HepG2 (cell line): ENCODE results near the gene CAMK1G. TPM values are rescaled to one million over a fixed set of nuclear protein-coding genes. Genes with fewer than 3 reads are reported as not detected.

ENCODE experiments used
- ATAC-seq: fragments of 200-7000 bp; cut with Tn5 transposase; 3 replicates; pipeline ENCODE4 v1.9.1; 2020; ENCODE audit warnings: mild to moderate bottlenecking, moderate library complexity
- BruUV-seq: library from RNA; stranded (reverse); fragments of 400-500 nt; replicated peaks from 2 replicates; lab custom pipeline; 2021; lab: Mats Ljungman, UMichigan
- CTCF ChIA-PET: fragments of 300-600 bp; formaldehyde crosslinking; extraction: SDS; loops from one replicate; lab custom pipeline; 2021; ENCODE audit warnings: low total read pairs, inconsistent platforms, low intra/inter-chr PET ratio; lab: Yijun Ruan, JAX
- POLR2A ChIA-PET: fragments of 350-600 bp; sonication (Branson Sonifier 250); formaldehyde crosslinking; loops from one replicate; lab custom pipeline; 2020; ENCODE audit warnings: antibody characterized with exemption, inconsistent platforms; lab: Yijun Ruan, JAX
- DNase-seq: peaks from one replicate; pipeline ENCODE4 v3.0.0-alpha.2; 2015; ENCODE audit warnings: low spot score
- FAIRE-seq: peaks from 3 replicates; lab custom pipeline; 2011; peaks lifted over from hg19 to GRCh38; lab: Jason Lieb, UNC
- H2AFZ ChIP-seq: one replicate; pipeline ENCODE4 v1.6.1; 2011; ENCODE audit warnings: low read length, inconsistent platforms
- H3K27ac ChIP-seq: fragments of 300-600 bp; 3 replicates; pipeline ENCODE4 v1.8.0; 2011; ENCODE audit warnings: mixed run types, mild to moderate bottlenecking, mixed read lengths, low read length, inconsistent platforms; ENCODE audit not compliant: insufficient read depth; ENCODE audit errors: extremely low read length
- H3K27me3 ChIP-seq, 2 experiments: fragments of 200-600 bp in 1 of 2; 2 replicates in 1 of 2; 3 replicates in 1 of 2; pipeline versions ENCODE4 v1.6.0 to v1.8.0; 2011; ENCODE audit warnings: low read length in 2 of 2, mild to moderate bottlenecking in 2 of 2, moderate library complexity in 2 of 2, inconsistent platforms in 1 of 2; ENCODE audit not compliant: insufficient read depth in 2 of 2, control insufficient read depth in 1 of 2
- H3K36me3 ChIP-seq, 2 experiments: fragments of 200-600 bp in 1 of 2; replicated peaks in 1 of 2; 2 replicates in 1 of 2; 3 replicates in 1 of 2; pipeline versions ENCODE4 v1.5.1 to v1.8.0; 2011; ENCODE audit warnings: low read length in 2 of 2, inconsistent platforms in 1 of 2; ENCODE audit not compliant: insufficient read depth in 2 of 2, control insufficient read depth in 1 of 2
- H3K4me1 ChIP-seq: 2 replicates; pipeline ENCODE4 v1.5.1; 2012; ENCODE audit warnings: low read length, inconsistent platforms; ENCODE audit not compliant: insufficient read depth
- H3K4me2 ChIP-seq: 2 replicates; pipeline ENCODE4 v1.6.0; 2011; ENCODE audit warnings: low read depth, low read length, inconsistent platforms
- H3K4me3 ChIP-seq, 3 experiments: fragments of 200-600 bp in 1 of 3; sonication (generic), shearing (Covaris generic) in 1 of 3; replicated peaks in 1 of 3; 2 replicates each; pipeline ENCODE4 v1.5.1; 2011 to 2016; ENCODE audit warnings: low read length in 3 of 3, inconsistent platforms in 2 of 3, low read depth in 2 of 3, mild to moderate bottlenecking in 2 of 3, control low read depth in 1 of 3, mixed read lengths in 1 of 3; ENCODE audit not compliant: insufficient read depth in 1 of 3
- H3K79me2 ChIP-seq: one replicate; pipeline ENCODE4 v1.6.1; 2011; ENCODE audit warnings: low read length, inconsistent platforms; ENCODE audit not compliant: insufficient read depth
- H3K9ac ChIP-seq: 2 replicates; pipeline ENCODE4 v1.6.0; 2011; ENCODE audit warnings: mild to moderate bottlenecking, low read depth, low read length, inconsistent platforms; ENCODE audit not compliant: insufficient read depth
- H3K9me3 ChIP-seq: 2 replicates; pipeline ENCODE4 v1.5.1; 2012; ENCODE audit warnings: mild to moderate bottlenecking, low read length
- H4K20me1 ChIP-seq: 2 replicates; pipeline ENCODE4 v1.6.0; 2011; ENCODE audit warnings: inconsistent platforms, mild to moderate bottlenecking, low read length, moderate library complexity; ENCODE audit not compliant: insufficient read depth
- CCAR2 ChIP-seq: fragments of 200-400 bp; formaldehyde crosslinking; optimal IDR thresholded peaks from 2 replicates; pipeline ENCODE3; 2018; ENCODE audit warnings: low read depth, mild to moderate bottlenecking, low read length, moderate library complexity
- DNMT3B ChIP-seq: conservative IDR thresholded peaks from 2 replicates; pipeline ENCODE4 v1.6.1; 2016; ENCODE audit warnings: missing biosample characterization, control low read depth
- EP300 ChIP-seq, 3 experiments: sonication (generic) in 1 of 3; formaldehyde crosslinking in 1 of 3; IDR thresholded peaks; 2 replicates each; pipeline versions ENCODE4 v1.5.1 to v1.6.1; 2011 to 2020; ENCODE audit warnings: low read depth in 2 of 3, low read length in 2 of 3, borderline replicate concordance in 1 of 3, improper control_type of control experiment in 1 of 3, mild to moderate bottlenecking in 1 of 3, missing genetic modification reagents in 1 of 3, moderate library complexity in 1 of 3
- ETV5 ChIP-seq: IDR thresholded peaks from 2 replicates; pipeline ENCODE4 v1.6.1; 2018; ENCODE audit warnings: missing biosample characterization, missing genetic modification reagents, inconsistent platforms, borderline replicate concordance
- HBP1 ChIP-seq: IDR thresholded peaks from 2 replicates; pipeline ENCODE4 v1.6.1; 2016; ENCODE audit warnings: low read depth, control low read depth
- KLF11 ChIP-seq: IDR thresholded peaks from 2 replicates; pipeline ENCODE4 v1.6.1; 2016; ENCODE audit warnings: missing compliant biosample characterization
- KLF13 ChIP-seq: sonication (generic); formaldehyde crosslinking; IDR thresholded peaks from 2 replicates; pipeline ENCODE4 v1.4.0; 2020; ENCODE audit warnings: mild to moderate bottlenecking, missing genetic modification reagents
- PLRG1 ChIP-seq: fragments of 450-650 bp; conservative IDR thresholded peaks from 2 replicates; pipeline ENCODE4 v1.6.1; 2016
- PREB ChIP-seq: sonication (generic); formaldehyde crosslinking; IDR thresholded peaks from 2 replicates; pipeline ENCODE4 v1.4.0; 2020; ENCODE audit warnings: missing genetic modification reagents
- SIN3A ChIP-seq: IDR thresholded peaks from 2 replicates; pipeline ENCODE4 v1.6.1; 2011; ENCODE audit warnings: low read depth, mild to moderate bottlenecking, control low read depth, low read length, borderline replicate concordance
- SP2 ChIP-seq: sonication (generic); formaldehyde crosslinking; IDR thresholded peaks from 2 replicates; pipeline ENCODE4 v1.5.1; 2020; ENCODE audit warnings: mild to moderate bottlenecking, missing genetic modification reagents
- SP4 ChIP-seq: sonication (generic); formaldehyde crosslinking; IDR thresholded peaks from 2 replicates; pipeline ENCODE4 v1.8.1; 2023; ENCODE audit warnings: mild to moderate bottlenecking, missing genetic modification reagents
- YEATS4 ChIP-seq: sonication (generic); formaldehyde crosslinking; IDR thresholded peaks from 2 replicates; pipeline ENCODE4 v1.4.0; 2020; ENCODE audit warnings: missing genetic modification reagents, borderline replicate concordance
- ZNF101 ChIP-seq: sonication (generic); formaldehyde crosslinking; IDR thresholded peaks from 2 replicates; pipeline ENCODE4 v1.4.0; 2020; ENCODE audit warnings: mild to moderate bottlenecking, low read depth, missing genetic modification reagents, borderline replicate concordance
- ZNF354B ChIP-seq: sonication (generic); formaldehyde crosslinking; IDR thresholded peaks from 2 replicates; pipeline ENCODE4 v1.8.0; 2022; ENCODE audit warnings: mild to moderate bottlenecking, missing genetic modification reagents
- ZNF530 ChIP-seq: sonication (generic); formaldehyde crosslinking; IDR thresholded peaks from 2 replicates; pipeline ENCODE4 v1.5.0; 2020; ENCODE audit warnings: low read depth, mild to moderate bottlenecking, missing genetic modification reagents
- ZNF589 ChIP-seq: sonication (generic); formaldehyde crosslinking; conservative IDR thresholded peaks from 2 replicates; pipeline ENCODE4 v1.8.0; 2022; ENCODE audit warnings: mild to moderate bottlenecking, moderate library complexity, missing genetic modification reagents
- ZNF775 ChIP-seq: sonication (generic); formaldehyde crosslinking; IDR thresholded peaks from 2 replicates; pipeline ENCODE4 v1.4.0; 2020; ENCODE audit warnings: missing genetic modification reagents, mild to moderate bottlenecking, moderate library complexity, borderline replicate concordance
- WGBS: methylation state at CpG from one replicate; pipeline ENCODE4 v1.1.6; 2017; ENCODE audit warnings: low lambda C conversion rate; 5-methylcytosine and 5-hydroxymethylcytosine counted together
- in situ Hi-C: cut with HindIII; loops from 2 replicates; pipeline ENCODE4 v1.10.0; 2017; ENCODE audit warnings: low pct_unique_long_range_greater_than_20kb; ENCODE audit not compliant: extremely low pct_ligation_motif_present
- intact Hi-C: fragments of 100-400 bp; cut with micrococcal nuclease; formaldehyde crosslinking; loops from one replicate; pipeline ENCODE4 v1.10.0; 2022; ENCODE audit not compliant: unreplicated experiment
- polyA plus RNA-seq, 8 experiments: library from polyadenylated mRNA; depleted of rRNA in 3 of 8; stranded (reverse) in 7 of 8; unstranded in 1 of 8; fragments of >200 nt; fragmentation: Illumina TruSeq in 4 of 8; extraction: Trizol in 4 of 8; gene quantifications; 2 replicates each; pipeline versions ENCODE4 v1.2.1 to v1.2.3, GENCODE V29; 2011 to 2016; ENCODE audit warnings: low read depth in 4 of 8, missing spikeins in 1 of 8, mixed read lengths in 1 of 8; ENCODE audit not compliant: insufficient read depth in 1 of 8
- total RNA-seq, 5 experiments: library from RNA; depleted of rRNA; stranded (reverse); fragments of >200 nt; fragmentation: Illumina TruSeq; extraction: Trizol; gene quantifications; 2 replicates each; pipeline ENCODE4 v1.2.3, GENCODE V29; 2016; ENCODE audit warnings: low read depth in 1 of 5

CAMK1G gene
- total and polyA plus RNA-seq, 2 of the 13 experiments (the other 11 are each of a cell fraction or from before 2014, with no cell fraction given) = not detected

GRCh38 chr1:209612646-209613399 is 29.3 kb downstream of the CAMK1G start:
- no peak for FAIRE-seq
- no peaks in the 10 kb centered on the region for H3K27me3 ChIP-seq
- H3K79me2 ChIP-seq = no peaks in the 10 kb centered on the region
- no peak overlapping the region for H3K27ac ChIP-seq
- no TSS peak for BruUV-seq
- no peaks in the 10 kb centered on the region for H3K9me3 ChIP-seq
- no peaks in the 10 kb centered on the region for H3K36me3 ChIP-seq
- 0% methylated on average over 4 of the region's 12 CpGs for WGBS
- no peaks in the 10 kb centered on the region for H4K20me1 ChIP-seq
- intact Hi-C loops (no loop called here), in situ Hi-C loops (no loop called here)
- no peak overlapping the region for H2AFZ ChIP-seq
- no peak overlapping the region for H3K9ac ChIP-seq
- ChIA-PET CTCF (no interaction called here), POLR2A (no interaction called here)
- TF ChIP-seq HBP1 (CRISPR knock-in tag) (no peak), PREB (CRISPR knock-in tag) (no peak), EP300 (IDR thresholded peaks at IDR 0.05; ENCODE audit: low read depth in 2 of 2, low read length in 2 of 2) (no peak), EP300 (CRISPR knock-in tag; IDR thresholded peaks at IDR 0.05; ENCODE audit: borderline replicate concordance) (no peak), SP2 (CRISPR knock-in tag) (no peak), SIN3A (no peak), KLF13 (CRISPR knock-in tag) (no peak), ZNF589 (CRISPR knock-in tag) (no peak), ZNF775 (CRISPR knock-in tag) (no peak), ZNF530 (CRISPR knock-in tag) (no peak), YEATS4 (CRISPR knock-in tag) (no peak), ZNF354B (CRISPR knock-in tag) (no peak), KLF11 (CRISPR knock-in tag) (no peak), ZNF101 (CRISPR knock-in tag) (no peak), SP4 (CRISPR knock-in tag) (no peak), PLRG1 (no peak), ETV5 (CRISPR knock-in tag) (no peak), CCAR2 (no peak), DNMT3B (CRISPR knock-in tag) (no peak)
- H3K4me3 ChIP-seq = no peak overlapping the region
- H3K4me2 ChIP-seq = no peak overlapping the region
- H3K4me1 ChIP-seq = no peaks in the 10 kb centered on the region
- ATAC-seq = no peak
- DNase-seq = no peak
